Myocyte (in vitro differentiated cells): Measurements from ENCODE around the gene C15orf39. TPM values are rescaled to one million over a fixed set of nuclear protein-coding genes. Genes with fewer than 3 reads are reported as not detected.
"Not testable (repeated sequence)": the region's sequence is repeated elsewhere in the genome, so short reads cannot be mapped to it uniquely, and the experiment has no call there.

Experiments
- DNase-seq: peaks from one replicate; pipeline ENCODE4 v3.0.0-alpha.2; 2012; ENCODE audit warnings: low read depth
- total RNA-seq: library from RNA; depleted of rRNA; stranded (reverse); fragments of >200 nt; gene quantifications from 2 replicates; pipeline ENCODE4 v1.2.3, GENCODE V29; 2014

Gene C15orf39
- total RNA-seq, 1 donor from 2014 or later = 3.4 TPM

GRCh38 chr15:75210811-75211230 lies 9.1 kb downstream of the C15orf39 start:
- no peak for DNase-seq

GRCh38 chr15:75211436-75212199 lies 9.9 kb downstream of the C15orf39 start:
- no peak for DNase-seq

DNA sequence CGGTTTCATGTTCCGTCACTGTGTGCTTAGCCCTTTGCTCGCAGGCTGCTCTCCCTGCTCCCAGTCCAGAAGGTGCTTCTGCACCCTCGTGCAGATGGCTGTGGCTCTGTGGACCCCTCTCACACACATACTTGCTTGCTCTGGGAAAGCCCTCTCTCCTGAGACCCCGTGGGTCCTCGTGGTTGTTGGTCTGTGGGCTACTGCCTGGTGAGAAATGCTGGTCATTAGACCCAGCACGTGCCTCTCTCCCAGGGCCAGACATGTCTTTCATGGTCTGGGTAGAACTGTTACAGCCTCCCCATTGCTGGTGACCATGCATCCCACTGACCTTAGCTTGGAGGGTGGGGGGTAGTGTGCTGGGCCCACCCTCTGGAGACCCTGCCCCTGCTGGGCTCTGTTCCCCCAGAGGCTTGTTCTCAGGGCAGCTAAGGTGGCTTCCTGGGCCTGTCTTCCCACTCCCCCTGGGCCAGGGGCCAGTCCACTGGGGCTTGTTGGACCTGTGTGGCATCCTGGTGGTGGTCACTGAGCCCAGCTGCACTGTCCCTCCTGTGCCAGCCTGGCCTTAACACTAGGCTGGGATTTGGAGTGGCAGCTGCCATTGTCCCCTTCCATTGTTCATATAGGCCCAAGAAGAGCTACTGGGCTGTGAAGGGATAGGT lies 10.6 kb downstream of the C15orf39 start:
- no peak for DNase-seq

- DNase-seq = no peak
These were observed 11.6 kb downstream of the C15orf39 start for GRCh38 chr15:75213212-75213767.

DNA sequence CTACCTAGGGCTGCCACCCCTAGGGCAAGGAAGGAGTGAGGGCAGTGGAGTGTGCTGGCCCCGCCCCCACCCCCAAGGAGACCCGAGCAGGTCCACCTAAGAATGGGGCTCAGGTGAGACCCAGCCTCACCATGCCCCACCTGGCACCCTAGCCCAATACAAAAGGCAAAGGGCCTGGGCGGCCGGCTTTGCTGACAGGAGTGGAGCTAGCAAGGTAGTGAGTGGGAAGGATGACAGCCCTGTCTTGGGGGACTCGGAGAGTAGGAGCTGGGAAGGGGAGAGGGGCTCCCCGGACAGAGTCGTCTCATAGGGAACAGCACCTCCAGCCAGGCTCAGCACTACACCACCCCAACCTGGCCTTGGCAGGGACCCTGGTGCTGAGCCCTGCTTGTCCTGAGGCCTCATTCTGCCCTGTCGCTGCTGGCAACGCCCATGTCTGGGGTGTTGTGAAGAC lies 12.1 kb downstream of the C15orf39 start:
- DNase-seq = no peak

DNA sequence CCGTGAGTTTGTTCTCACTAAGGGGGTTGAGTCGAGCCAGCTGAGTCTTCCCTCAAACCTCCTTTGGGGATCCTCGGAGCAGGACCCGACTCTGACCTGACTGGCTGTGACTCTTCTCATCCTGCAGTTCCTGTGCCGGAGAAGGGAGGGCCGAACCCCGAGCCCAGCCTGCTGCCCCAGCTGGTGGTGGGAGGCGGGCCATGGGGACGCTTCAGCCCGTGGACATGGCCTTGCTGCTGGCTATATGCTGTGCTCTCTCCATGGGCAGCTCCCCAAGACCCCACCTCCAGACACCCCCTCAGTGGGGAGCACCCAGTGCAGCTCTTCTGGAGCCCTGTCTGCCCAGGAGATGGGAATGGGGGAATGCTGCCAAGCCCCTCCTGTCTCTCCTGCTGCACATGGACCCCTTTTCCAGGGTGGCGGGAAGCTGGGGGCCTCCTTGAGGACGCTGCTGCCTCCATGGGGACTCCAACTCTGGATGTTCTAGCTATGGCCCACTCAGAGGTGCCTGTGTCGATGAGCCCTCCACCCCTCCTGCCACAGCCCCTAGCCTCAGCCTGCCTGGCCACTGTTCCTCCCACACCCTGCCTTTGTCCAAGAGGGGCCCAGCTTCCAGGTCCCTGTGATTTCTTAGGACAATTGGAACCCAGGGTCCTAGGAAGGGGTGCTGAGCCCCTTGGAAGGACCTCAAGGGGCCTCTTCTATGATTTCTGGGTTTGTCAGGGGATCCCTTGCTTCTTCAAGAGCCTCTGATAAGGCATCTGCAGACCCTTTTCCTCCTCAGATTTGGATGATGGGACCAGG lies 12.8 kb downstream of the C15orf39 start:
- no peak for DNase-seq

- no peak for DNase-seq
These were observed 13.7 kb downstream of the C15orf39 start for GRCh38 chr15:75215107-75216004.

- no peak for DNase-seq
These were observed 15.3 kb downstream of the C15orf39 start for GRCh38 chr15:75217012-75217411.

- DNase-seq = not testable (repeated sequence)
These were observed 15.9 kb downstream of the C15orf39 start for GRCh38 chr15:75217574-75217973.

GRCh38 chr15:75219507-75219929 lies 17.8 kb downstream of the C15orf39 start:
- not testable (repeated sequence) for DNase-seq

- DNase-seq = no peak
These were observed 22.0 kb downstream of the C15orf39 start for GRCh38 chr15:75223688-75224087.

- no peak for DNase-seq
These were observed 22.6 kb downstream of the C15orf39 start for GRCh38 chr15:75224281-75224680.

DNA sequence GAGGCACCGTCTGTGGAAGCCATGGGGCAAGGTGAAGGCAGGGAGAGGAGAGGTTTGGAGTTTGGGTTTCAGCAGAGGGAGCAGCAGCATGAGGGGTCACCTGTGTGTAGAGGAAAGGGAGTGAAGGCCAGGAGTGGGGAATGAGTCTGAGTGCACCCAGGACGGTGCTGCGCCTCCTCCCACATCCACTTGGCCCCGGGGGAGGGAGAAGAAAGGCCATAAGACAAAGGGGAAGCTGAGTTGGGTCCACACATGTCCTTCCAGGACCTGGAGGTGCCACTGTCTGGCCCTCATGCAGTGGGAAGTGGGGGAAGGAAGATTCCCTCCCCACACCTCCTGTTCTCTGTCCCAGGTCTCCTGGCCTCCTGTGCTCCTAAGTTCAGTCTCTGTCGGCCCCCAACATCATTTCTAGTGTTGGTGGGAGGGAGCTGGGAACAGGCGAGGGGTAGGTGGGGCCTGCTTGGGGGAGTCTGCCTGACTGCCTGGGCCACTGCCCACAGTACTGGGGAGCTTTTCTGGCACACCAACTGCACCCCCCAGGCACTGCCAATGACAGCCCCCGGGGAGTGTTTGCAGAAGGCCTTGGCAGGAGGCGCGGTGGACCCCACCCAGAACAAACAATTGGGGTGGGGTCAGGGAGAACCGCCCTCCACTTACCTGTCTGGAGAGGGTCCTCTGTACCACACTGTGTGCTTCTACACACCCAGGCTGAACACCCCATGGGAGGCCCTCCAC lies 23.6 kb downstream of the C15orf39 start:
- not testable (repeated sequence) for DNase-seq

DNA sequence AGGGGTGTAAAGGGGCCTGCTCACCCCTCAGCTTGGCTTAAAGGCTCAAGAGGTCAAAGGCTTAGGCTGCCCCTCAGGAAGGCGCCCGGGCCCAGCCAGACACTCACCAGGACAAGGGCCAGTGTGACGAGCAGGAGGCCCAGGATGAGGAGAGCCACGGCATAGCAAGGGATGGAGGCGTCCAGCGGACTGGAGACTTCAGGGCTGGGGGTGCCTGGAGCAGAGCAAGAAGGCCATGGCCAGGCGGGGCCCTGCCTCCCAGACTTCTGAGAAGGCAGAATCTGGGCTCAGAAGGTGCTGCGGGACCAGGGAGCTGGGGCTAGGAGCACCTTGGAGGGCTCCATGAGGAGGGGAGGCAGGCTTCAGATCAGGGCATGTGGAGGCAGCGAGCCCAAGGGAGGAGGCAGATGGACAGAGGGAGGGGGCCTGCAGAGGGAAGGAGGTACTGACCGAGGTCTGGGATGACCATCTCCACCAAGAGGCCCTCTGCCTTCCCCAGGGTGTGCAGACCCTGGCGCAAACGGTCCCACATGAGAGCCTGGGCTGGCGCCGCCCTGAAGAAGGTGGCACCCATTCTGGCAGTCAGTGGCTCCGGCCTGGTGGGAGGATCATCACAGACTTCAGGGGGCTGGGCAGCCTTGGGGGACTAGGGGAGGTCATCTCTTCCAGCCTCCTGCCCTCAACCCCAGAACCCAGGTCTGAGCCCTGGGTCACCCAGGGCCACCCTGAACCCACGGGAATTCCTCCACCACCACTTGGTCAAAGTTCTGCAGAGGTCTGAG lies 24.5 kb downstream of the C15orf39 start:
- DNase-seq = no peak

- DNase-seq = not testable (repeated sequence)
These were observed 25.4 kb downstream of the C15orf39 start for GRCh38 chr15:75227112-75227511.

GRCh38 chr15:75227663-75228280 lies 26.1 kb downstream of the C15orf39 start:
- no peak for DNase-seq

DNA sequence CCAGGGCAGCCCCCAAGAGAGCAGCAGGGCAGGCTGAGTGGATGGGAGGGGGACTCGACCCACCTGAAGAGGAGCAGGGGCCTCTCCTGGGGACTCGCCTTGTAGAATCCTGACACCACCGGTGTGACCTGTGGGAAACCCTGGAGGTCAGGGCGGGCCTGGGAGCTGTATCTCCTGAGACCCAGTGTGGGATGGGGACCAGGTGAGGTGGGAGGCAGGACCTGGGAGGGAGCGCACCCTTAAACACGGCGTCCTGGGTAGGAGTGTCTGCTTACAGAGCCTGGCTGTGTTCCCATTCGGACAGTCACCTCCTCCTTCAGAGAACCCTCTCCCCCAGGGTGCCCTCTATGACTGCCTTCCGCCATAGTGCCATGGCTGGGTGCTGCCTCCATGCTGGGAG lies 27.1 kb downstream of the C15orf39 start:
- DNase-seq = no peak
